NCI-H1436 treated with DMSO at 0.1 percent for 48 hours (cell line): ENCODE results near the gene MYBPHL.

ENCODE experiments used
- DNase-seq: peaks from one replicate; lab custom pipeline; 2025; lab: John Stamatoyannopoulos, UW

The MYBPHL gene

DNA sequence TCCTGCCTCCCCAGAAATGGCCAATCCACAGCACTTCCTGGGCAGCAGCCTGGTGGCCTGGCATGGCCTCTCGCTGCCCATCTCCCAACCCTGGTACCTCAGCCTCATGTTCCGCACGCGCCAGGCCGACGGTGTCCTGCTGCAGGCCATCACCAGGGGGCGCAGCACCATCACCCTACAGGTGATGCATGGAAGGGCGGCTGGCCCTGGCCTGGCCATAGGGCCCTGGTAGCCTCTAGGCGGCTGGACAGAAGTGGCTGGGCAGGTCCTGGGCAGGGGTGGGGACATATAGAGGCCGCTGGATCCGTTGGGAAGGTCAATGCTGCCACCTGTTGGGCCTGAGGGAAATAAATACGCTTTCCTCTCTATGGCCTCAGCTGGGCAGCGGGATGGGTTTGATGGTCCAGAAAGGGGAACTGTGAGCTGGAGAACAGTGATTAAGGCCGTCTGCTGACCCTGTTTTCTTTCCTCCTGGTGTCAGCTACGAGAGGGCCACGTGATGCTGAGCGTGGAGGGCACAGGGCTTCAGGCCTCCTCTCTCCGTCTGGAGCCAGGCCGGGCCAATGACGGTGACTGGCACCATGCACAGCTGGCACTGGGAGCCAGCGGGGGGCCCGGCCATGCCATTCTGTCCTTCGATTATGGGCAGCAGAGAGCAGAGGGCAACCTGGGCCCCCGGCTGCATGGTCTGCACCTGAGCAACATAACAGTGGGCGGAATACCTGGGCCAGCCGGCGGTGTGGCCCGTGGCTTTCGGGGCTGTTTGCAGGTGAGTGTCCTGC lies 43.0 kb downstream of the MYBPHL start:
- no peak for DNase-seq

DNA sequence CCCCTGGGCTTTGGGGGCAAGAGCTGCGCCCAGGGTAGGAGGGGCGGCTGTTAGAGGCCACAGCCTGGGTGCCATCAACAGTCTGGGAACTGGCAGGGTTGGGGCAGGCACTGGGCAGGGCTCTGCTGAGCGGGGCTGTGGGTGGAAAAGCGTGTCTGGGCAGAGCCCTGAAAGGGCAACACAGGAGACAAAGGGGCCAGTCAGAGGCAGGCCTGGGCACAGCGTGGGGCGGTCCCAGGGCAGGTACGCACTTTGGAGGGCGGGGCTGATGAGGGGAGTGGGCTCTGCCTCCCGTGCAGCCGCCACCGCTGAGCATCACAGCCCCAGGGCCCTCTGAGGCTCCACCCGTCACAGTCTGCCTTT lies 43.6 kb downstream of the MYBPHL start:
- no peak for DNase-seq

DNA sequence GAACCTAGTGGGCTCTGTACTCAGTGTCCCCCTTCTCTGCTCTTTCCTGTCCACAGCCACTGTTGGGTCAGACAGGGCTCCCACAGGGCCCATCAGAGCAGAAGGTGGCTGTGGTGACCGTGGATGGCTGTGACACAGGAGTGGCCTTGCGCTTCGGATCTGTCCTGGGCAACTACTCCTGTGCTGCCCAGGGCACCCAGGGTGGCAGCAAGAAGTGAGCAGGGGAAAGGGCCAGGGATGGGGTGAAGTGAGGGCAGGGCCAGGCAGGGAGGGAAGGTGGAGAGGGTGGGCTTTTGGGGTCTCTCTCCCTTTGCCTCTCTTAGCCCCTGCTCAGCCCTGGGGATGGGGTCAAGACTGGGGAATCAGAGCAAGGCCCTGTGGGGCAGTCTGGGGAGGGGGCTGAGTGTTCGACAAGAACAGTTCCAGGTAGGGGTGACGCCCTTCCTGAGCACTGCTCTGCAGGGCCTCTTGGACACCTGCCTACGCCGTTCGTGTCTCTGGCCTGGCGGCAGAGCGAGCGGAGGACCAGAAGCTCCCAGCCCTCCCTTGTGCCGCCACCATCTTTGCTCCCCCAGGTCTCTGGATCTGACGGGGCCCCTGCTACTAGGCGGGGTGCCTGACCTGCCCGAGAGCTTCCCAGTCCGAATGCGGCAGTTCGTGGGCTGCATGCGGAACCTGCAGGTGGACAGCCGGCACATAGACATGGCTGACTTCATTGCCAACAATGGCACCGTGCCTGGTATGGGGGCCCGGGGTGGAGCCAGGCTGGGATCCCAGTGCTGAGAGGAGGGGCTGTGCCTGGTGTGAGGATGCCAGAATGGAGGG lies 44.4 kb downstream of the MYBPHL start:
- DNase-seq, result no peak

DNA sequence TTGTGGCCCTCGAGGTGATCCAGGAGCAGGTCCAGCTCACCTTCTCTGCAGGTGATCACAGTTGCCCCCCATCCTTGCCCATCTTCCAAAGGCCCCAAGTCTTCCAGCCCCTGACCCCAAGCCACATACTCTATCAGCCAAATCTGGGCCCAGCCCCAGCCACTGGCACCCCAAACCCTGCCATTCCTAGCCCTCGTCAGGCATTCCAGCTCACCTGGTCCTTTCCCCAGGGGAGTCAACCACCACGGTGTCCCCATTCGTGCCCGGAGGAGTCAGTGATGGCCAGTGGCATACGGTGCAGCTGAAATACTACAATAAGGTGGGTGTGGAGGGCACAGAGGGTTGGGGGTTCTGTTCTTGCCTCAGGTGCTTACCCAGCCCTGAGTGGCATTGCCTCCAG lies 45.2 kb downstream of the MYBPHL start:
- DNase-seq, result no peak

DNA sequence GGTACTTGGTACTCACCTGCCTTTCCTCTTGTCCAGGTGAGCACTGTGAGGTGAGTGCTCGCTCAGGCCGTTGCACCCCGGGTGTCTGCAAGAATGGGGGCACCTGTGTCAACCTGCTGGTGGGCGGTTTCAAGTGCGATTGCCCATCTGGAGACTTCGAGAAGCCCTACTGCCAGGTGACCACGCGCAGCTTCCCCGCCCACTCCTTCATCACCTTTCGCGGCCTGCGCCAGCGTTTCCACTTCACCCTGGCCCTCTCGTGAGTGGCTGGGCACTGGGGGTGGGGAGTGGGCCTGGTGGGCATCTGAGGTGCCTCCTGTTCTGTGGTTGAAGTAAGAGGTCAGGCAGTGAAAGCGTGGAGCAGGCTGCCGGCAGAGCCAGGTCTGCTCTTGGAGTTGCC lies 45.8 kb downstream of the MYBPHL start:
- no peak for DNase-seq

DNA sequence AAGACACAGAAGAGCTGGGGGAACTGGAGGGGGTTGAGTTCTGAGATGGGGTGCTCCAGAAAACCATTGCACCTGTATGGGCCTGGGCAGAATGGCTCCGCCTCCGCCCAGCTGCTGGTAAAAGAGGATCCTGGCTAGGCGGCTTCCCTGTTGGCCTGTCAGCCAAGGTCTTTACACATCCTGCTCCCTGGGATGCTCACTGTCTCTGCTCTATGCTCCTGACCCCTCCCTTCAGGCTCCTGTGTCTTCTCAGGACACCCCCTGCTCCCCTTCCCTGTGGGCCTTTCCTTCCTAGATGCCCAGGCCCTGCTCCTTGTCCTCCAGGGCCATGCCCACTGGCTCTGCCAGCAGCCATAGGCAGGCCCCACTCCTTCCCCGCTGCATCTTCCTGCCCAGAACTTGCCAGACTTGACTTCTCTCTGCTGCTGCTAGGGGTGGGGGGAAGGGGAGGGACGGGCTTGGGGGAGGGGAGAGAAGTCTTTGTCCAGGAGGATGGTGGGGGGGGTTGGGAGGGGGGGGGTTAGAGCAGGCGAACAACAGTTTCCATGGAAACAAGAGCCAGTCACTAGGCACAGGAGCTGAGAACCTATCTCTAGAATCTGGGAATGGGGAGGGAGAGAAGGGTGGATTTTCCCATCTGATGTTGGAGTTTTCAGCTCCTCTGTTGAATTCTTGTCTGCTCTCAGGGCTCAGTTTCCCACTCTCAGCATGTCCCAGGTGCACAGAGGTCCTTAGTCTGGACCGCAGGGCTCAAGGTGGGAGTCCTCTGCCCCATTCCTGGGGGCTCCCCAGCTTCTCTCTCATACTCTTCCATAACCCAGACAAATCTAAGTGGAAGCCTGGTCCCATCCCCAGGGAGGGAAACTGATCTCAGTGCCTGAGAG lies 46.9 kb downstream of the MYBPHL start:
- DNase-seq, result no peak

DNA sequence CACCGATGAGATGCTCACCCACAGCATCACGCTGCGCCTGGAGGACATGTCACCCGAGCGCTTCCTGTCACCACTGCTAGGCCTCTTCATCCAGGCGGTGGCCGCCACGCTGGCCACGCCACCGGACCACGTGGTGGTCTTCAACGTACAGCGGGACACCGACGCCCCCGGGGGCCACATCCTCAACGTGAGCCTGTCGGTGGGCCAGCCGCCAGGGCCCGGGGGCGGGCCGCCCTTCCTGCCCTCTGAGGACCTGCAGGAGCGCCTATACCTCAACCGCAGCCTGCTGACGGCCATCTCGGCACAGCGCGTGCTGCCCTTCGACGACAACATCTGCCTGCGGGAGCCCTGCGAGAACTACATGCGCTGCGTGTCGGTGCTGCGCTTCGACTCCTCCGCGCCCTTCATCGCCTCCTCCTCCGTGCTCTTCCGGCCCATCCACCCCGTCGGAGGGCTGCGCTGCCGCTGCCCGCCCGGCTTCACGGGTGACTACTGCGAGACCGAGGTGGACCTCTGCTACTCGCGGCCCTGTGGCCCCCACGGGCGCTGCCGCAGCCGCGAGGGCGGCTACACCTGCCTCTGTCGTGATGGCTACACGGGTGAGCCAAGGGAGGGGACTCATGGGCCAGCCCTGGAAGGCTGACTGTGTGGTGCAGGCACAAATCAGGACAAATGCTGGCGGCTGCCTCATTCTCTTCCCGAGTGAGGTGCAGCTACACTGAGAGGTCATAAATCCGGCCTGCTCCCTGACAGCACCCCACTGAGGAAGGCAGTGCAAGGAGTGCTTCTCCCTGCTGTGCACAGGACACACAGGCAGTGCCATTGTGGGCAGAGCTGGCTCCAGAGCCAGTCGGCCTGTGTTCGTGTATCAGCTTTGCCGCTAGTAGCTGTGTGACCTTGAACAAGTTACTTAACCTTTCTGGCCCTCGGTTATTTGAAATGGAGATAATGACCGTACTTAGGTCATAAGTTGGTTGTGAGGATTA lies 48.0 kb downstream of the MYBPHL start:
- no peak for DNase-seq

DNA sequence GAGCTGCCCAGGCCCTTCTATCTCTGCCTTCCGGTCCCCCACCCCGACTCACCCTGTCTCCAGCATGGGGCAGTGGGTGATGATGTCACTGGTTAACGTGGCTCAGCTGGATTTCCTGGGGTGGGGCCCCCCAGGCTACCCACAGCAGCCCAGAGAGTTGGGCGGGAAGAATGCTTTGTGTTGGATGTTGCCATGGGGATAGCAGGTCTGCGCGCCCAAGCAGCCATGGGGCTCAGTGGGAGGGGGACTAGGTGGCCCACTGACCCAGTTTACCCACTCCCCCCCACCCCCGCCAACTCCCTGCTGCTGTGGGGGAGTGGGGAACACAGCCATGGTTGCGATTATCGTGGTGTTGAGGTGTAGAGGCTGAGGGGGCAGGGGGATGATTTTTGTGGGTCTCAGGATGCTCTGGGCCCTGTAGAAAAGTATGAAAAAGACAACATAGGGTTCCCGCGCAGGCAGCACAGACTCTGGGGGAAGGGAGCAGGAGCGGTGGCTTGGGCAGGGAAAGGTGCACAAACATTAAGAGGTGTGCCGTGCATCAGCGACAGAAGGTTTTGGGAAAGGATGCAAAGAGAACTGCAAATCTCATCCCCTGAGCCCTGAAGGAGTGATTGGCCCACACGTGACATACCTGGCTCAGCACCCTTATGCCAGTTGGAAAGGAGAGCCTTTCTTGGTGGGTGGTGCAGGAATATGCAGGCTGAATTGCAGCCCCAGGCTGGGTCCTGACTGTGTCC lies 49.0 kb downstream of the MYBPHL start:
- no peak for DNase-seq

DNA sequence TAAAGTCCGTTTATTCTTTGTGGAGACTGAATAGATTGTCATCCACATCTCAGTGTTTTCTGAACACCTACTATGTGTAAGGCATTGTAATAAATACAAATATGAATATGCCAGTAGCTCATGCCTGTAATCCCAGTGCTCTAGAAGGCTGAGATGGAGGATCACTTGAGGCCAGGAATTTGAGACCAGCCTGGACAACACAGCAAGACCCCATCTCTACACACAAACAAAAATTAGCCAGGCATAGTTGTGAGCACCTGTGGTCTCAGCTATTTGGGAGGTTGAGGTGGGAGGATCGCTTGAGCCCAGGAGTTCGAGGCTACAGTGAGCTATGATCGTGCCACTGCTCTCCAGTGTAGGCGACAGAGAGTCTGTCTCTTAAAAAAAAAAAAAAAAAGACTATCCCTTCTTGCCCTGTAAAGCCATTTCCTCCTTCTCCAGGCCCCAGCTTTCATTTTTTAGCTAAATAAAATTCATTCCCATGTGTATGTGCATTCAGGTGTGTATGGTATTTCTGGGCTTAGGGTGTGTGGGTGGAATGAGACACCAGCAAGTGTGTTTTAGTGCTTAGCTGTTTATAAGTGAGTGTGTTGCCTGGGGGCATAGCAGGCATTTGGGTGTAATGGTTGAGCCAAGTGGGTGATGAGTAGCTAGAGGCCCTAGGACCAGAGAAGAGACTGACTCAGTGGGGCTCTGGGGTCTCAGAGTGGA lies 49.7 kb downstream of the MYBPHL start:
- no peak for DNase-seq

DNA sequence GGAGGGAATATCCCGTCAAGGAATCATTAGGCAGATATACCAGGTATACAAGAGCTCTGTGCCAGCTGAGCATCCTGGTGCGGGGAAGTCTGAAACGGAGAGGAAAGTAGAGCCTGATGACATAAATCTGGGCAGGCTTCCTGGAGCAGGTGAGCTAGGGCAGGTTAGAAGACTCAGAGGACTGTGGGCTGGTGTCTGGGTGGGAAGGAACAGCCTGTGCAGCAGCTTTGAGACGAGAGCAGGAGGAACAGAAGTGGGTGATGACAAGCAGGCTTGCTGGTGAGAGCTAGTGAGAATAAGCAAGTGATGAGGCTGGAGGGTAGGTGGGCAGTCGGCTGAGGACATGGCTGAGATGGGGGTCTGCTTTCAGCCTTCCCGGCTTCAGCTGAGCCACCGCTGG lies 50.7 kb downstream of the MYBPHL start:
- DNase-seq, result no peak

DNA sequence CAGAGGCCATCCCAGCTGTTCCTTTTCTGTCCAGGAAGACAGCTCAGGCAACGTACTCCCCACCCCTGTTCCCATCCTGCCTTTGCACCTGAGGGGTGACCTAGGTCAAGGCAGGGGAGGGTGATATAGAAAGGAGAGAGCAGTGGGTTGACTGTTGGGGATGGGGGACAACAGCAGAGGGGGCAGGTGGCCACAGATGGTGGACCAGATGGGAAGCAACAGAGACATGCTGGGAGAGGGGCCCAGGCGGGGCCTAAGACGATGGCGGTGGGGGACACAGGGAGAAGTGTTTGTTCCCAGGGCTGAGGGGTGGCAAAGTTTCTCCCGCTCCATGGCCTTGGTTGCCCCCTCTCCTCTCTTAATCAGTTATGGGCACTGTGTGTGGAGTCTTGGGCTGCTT lies 51.1 kb downstream of the MYBPHL start:
- no peak for DNase-seq

DNA sequence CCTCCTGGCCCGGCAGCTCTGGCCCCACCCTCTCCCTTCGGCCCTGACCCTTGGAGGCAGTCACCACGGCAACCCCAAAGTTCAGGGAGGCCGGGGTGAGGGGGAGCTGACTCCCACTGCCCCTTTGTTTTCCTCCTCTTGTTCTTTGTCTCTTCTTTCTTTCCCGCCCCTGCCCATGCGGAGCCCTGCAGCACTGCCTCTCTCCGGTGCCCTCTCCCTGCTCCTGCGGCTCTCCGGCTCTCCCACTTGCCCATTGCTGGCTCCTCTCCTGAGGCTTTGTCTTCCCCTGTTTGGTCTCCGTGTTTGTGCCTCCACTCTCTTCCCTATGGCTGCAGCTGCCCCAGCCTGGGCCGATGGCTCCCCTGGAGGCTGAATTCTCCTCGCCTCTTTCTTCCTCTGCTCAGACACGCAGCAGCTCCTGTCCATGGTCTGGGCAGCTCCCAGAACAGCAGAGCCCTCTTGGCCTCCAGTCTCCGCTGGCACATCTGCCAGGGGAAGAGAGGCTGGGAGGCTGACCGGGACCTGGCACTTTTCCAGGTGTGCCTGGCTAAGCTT lies 51.6 kb downstream of the MYBPHL start:
- DNase-seq, result no peak

DNA sequence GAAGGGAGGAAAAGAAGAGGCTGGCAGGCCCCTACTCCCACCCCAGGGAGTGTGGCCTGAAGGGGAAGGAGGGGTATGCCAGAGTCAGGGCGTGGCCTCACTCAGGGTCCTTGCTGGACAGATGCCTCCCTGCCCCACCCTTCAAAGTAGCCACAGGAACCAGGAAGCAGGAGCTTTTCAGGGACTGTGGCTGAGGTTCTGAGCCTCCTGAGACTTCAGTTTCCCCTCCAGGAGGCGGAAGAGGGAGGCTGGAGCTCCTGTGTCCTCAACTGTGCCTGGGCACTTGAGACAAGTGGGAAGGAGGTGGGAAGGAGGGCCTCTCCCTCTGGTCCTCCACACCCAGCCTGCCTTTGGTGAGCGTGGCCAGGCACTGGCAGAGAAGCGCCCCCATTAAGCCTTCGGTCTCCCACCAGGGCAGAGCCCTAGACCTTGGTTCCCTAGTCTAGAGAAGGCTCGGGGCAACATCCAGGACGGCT lies 52.2 kb downstream of the MYBPHL start:
- no peak for DNase-seq

DNA sequence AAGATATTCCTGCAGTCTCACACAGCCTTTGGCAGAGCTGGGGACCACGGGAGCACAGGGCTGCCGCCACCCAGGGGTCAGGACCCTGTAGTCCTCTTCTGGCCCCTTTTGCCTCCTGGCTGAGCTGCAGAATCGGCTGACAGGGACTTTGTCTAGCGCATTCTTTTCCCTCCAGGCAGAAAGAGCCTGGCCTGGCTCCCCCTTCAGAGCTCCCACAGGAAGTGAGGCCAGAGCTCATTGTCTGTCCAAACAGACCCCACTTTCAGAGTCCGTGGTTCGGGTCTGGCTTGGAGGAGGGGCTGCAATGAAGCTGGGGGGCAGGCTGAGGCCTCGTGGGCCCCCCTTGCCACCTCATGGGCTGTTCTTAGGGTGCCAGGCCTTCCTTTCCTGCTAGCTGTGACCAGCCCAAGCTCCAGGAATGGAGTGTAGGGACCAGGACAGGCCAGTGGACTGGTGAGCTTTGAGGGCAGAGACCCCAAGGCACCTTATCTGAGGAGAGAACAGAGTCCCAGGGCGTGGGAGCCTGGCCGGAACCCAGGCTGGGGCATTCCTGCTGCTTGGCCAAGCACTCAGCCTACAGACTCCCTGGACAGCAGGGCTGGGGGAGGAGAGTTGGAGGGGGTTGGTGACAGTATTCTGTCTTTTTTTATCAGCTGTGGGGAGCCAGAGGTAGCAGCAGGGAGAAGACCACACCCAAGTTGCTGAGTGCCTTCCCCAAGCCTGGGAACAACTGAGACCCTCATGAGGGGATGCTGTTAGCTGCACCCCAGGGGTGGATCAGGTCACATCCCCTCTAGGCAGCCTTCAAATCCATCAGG lies 52.8 kb downstream of the MYBPHL start:
- no peak for DNase-seq

DNA sequence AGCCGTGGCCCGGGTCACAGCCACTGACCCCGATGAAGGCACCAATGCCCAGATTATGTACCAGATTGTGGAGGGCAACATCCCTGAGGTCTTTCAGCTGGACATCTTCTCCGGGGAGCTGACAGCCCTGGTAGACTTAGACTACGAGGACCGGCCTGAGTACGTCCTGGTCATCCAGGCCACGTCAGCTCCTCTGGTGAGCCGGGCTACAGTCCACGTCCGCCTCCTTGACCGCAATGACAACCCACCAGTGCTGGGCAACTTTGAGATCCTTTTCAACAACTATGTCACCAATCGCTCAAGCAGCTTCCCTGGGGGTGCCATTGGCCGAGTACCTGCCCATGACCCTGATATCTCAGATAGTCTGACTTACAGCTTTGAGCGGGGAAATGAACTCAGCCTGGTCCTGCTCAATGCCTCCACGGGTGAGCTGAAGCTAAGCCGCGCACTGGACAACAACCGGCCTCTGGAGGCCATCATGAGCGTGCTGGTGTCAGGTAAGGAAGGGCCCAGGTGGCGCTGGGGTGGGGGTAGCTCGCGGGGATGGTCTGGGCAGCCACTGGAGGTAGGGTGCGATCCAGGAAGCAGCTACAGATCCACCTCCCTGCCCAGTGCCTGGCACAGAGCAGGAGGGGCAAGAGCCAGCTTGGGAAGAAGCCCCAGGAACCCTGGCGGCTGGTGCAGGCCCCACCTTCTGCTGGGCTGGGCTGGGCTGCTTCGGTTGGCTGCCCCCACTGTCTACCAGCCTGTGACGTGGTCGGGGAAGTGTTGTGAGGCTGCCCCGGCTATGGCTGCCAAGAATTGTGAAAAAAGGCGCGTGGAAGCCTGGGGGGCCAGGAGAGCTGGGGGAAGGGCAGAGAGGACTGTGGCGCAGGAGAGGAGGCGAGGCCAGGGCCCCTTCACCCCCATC lies 53.7 kb downstream of the MYBPHL start:
- no peak for DNase-seq

DNA sequence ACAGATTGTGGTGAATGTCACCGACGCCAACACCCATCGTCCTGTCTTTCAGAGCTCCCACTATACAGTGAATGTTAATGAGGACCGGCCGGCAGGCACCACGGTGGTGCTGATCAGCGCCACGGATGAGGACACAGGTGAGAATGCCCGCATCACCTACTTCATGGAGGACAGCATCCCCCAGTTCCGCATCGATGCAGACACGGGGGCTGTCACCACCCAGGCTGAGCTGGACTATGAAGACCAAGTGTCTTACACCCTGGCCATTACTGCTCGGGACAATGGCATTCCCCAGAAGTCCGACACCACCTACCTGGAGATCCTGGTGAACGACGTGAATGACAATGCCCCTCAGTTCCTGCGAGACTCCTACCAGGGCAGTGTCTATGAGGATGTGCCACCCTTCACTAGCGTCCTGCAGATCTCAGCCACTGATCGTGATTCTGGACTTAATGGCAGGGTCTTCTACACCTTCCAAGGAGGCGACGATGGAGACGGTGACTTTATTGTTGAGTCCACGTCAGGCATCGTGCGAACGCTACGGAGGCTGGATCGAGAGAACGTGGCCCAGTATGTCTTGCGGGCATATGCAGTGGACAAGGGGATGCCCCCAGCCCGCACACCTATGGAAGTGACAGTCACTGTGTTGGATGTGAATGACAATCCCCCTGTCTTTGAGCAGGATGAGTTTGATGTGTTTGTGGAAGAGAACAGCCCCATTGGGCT lies 54.5 kb downstream of the MYBPHL start:
- no peak for DNase-seq
